NCI-H526 (cell line): ENCODE measurements around the gene IL22RA1.

Experiments used
- DNase-seq, 2 experiments: peaks; one replicate each; lab custom pipeline; 2025; lab: John Stamatoyannopoulos, UW

IL22RA1 gene

DNA sequence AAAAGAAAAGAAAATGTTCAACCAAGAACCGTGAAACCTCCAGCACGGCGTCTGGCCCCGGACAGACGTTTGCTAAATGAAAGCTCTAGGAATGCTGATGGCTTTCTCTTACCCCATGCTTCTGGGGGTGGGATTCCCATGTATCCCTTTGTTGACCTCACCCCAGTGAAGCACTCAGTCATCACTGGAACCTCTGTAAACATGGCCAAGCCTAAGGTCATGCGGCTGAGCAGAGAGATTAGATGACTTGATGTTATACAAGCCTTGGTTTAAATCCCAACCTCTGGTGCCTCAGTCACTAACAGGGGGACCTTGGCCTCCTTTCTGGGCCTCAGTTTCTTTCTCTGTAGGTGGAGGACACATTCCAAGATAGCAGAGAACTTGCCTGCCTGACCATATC lies 28.2 kb downstream of the IL22RA1 start:
- DNase-seq = no peak

DNA sequence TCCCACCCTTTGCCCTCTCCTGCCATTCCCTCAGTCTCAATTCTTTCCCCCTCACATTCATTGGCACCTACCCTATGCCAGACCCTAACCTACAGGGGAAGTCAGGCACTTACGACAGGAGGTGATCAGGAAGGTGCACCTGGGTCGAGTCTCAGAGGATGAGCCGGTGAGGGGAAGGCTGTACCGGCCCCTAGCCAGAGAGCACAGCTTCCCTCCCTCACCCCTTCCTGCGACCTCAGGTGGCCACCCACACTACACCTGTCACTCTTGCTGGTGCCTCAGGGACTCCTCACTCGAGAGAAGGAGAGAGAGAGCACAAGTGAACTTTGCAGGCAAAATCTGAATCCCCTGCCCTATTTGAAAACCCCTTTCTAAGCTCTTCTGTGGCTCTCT lies 29.3 kb downstream of the IL22RA1 start:
- DNase-seq = no peak

DNA sequence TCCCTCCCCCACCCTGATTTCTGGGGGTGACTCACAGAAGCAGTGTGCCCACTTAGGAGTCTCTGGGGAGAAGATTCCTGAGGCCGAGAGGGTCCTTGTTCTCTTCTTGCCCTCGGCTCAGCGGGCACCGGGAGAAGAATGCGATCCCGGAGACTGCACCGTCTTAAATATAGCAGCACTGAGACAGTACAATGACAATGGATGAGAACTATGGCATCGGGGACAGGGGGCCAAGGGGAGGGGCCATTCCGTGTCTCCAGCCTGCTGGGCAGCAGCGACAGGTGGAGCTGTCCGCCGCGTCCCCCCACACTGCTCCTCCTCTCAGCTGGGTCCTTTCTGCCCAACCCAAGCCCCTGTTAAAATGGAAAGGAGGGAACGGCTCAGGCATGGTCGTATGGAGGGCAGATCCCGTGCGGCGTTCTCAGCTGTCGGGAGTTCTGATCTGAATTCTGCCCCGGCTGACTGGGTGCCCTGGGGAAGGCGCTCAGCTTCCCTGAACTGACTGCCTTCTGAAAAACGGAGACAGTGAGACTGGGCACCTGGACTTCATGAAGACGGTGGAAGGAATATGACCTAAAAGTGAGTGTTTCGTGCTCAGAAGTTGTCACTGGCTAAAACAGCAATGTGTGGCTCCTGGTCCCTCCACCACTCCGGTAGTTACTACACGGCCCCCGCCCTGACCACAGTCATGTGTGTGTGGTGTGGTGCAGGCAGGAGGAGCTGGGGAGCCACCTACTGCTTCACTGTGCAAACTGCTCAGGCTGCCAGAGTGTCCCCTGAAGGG lies 30.8 kb downstream of the IL22RA1 start, which contains the start of gene MYOM3:
TSS of gene MYOM3 (minus strand) at position 140 of the 784 bp plus-strand sequence. CDS start 3,499 bp downstream, outside the sequence.
- peak; percentile 69 to 82 for DNase-seq

DNA sequence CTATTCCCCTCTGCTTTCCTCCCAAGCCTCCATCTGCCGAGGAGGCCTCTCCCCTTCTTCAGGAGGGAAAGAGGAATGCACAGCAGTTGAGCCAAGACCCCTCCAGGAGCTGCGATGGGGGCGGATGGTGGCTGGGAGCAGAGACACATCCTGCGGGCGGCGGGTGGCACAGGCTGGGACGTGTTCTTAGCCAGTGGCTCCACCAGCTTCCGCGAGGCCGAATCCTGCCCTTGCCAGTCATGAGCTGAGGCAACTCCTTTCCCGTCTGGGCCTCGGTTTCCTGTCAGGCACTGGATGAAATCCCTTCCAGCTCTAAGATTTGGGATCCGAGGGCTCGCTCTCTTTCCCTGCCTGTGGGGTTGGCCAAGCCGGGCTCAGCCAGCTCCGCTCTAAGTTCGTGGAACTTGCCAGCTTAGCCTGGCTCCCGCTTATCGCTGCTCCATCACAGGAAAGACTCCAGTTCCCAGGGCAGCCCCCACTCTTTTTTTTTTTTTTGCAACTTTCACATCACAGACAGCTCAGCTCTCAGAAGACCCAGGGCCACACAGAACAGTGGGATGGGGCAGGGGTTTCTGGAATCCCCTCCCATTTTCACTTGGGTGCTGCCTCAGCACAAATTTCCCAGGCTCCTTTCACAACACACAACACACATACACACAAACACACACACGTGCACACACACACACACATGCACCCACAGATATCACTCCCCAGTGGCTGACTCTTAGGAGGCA lies 31.5 kb downstream of the IL22RA1 start:
- no peak for DNase-seq

DNA sequence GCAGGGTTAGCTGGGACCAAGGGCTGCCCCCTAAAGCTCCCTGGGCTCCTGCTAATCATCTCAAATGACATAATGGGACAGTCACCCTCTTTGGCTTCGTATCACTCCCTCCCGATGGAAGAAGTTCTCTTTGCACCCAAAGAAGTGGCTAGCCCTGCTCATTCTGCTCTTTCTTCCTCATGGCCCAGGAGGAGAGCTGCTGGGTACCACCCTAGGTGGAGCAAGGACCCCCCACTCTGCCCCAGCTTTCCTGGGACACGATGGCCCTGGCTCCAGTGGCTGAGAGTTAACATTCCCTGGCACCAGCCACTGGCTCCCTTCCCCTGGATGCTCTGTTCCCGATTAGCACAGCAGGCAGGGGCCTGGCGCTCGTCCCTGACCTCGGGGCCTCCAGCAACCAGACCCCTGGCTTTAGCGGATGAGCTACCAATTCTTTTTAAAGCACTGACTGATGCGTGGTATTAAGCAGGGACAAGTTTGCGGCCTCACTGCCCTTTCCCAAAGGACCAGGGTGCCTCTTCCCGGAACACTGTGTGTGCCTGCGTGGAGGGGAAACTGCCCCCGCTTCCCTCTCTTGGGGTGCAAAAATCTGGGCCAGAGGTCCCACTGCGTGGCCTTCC lies 32.2 kb downstream of the IL22RA1 start:
- no peak for DNase-seq

DNA sequence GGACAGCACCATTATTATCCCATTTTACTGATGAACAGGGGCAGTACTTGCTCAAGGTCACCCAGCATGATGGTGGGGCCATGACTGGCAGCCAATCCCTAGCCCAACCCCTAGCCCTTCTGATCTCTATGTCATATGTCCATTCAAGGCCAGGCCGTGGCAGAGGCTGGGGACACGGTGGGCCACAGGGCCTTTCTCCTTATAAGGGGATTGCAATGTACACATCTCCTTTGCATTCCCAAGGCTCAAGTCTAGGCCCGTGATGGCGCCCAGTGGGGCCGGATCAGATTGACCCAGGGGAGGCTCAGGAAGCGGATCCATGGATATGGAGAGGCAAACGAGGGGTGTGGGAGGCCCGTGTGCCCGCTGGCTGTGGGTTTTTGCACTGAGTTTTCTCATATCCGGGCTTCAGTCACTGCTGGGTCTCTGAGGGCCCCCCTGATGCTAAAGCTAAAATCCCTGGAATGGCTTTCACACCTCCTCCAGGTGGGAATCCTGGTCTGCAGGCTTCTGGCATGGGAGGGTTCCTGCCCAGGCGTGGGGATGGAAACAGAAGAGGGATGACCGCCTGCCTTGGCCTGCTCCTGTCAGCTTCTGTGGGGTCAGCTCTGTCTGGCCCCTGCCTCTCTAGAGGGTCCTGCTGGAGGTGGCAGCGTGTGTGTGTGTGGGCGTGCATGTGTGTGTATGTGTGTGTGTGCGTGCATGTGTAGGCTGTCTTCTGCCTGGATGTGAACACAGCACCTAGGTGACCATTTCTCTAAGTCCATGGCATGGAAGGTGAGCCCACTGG lies 33.1 kb downstream of the IL22RA1 start:
- no peak for DNase-seq

DNA sequence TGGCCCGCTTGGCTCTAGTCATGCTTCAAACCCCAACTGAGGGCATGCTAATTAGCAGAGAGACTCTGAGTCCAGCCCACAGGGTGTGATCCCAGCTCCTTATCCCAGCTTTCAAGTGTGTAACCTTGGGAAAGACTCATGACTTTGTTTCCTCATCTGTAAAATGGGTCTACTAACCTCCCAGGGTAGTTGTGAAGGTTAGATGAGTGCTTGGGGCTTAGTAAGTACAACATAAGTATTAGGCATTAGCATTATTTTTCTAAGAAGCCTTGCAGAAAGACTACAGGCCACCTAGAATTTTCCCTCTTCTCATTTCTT lies 33.8 kb downstream of the IL22RA1 start:
- DNase-seq = no peak

DNA sequence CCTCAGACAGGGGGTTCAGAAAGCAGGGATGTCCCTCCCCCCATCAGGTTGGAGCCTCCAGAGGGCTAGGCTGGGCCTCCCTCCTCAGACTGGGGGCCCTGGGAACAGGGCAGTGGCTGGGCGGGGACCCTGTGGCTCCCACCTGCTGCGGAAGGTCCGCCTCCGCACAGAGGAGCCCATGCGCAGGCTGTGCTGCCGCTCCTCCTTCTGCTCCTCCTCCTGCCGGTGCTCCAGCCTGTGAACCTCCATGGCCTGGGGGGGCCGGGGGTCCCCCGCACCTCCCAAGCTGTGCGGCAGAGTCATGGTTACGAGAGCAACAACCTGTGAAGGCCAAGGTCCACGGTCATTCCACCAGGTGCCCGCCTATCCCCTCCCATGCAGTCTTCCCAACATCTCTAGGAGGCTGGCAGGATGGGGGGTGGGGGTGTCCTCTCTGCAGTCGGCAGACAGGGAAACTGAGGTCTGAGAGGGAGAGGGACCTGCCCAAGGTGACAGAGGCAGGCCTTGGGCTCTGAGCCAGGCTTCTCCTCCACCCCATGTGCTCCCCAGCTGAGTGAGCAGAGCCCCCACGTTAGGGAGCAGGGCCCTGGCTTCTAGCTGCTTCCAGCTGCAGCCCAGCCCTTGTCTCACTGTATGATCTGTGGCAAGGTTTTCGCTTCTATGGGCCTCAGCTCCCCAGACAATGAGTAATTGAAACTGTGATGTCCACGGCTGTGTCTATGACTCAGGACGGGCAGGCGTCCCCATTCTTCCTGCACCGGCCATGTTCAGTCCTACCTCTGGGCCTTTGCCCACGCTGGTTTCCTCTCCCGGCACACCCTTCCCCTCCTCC lies 34.4 kb downstream of the IL22RA1 start:
- no peak for DNase-seq

DNA sequence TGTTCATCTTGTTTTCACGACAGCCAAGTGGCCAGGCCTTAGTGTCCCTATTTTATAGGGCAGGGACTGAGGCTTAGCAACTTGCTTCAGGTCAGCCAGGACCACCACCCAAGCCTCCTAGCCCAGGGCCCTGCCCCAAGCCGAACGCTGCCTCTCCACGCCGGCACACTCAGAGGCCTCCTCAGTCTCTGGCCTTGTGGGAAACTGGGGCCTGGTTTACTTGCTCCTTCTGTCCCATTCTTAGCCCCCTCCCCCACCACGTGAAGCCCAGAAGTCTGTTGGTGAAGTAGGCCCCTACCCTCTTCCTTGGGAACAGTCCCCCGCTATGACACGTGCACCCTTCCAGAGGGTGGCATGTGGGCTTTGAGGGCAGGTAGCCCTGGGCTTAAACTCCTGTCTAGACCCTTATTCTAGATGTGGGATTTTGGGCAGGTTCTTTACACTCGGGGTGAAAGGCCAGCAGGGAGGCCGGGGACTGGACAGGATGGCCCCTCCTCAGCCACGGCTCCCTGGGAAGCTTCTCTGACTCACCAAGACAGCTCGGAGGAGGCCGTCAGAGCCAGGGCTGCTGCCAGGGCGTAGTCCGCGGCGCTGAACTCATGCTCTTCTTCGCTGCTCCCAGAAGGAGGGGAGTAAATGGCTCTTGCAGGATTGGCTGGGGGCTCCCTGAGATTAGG lies 35.3 kb downstream of the IL22RA1 start:
- DNase-seq = no peak

DNA sequence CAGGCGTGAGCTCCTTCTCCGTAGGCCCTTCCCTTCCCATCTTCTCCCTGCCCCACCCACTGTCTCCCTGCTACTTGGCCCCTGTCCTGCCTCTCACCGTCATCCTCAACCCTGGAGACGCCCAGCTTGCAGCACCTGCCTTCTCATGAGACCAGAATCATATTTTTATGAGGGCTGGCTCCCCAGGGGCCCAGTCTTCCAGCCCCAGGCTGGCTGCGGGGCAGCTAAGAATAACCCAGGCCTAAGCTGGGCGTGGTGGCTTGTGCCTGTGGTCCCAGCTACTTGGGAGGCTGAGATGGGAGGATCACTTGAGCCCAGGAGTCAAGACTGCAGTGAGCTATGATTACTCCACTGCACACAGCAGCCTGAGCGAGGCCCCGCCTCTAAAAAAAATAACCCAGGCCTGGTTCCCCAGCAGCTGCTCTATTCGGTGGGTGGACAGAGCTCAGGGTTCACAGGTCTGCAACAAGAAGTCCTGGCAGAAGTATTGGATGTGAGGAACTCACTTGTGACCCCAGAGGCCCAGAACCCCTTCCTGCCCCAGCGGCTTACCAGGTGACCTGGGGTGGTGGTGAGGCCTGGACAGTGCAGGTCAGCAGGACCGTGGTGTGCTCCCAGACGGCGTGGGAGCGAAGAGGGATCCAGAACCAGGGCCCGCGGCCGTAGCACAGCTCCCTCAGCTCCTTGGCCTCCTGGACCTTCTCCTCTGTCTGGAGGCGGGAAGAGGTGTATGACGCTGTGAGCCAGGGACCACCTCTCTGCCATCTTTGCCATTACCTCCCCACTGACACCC lies 37.4 kb downstream of the IL22RA1 start:
- peak in 1 of 2 experiments; percentile 31 for DNase-seq

DNA sequence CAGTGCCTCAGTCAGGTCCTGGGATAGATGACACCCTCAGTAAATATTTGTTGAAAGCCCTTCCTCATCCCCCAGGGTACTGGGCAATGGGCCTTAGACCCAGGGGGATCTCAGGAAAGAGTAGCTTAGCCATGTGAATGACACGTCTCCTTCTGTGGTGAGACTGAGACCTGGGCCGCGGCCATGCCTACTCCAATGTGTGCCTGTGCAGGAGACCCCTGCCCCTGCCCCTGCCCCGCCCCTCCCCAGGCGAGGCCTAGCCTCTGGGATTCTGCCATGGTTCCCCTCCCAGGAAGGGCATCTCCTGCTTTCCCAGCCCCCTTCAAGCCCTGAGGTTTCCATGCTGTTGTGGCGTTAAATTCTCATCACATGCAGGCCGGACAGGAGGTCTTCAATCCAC lies 38.1 kb downstream of the IL22RA1 start:
- no peak for DNase-seq

DNA sequence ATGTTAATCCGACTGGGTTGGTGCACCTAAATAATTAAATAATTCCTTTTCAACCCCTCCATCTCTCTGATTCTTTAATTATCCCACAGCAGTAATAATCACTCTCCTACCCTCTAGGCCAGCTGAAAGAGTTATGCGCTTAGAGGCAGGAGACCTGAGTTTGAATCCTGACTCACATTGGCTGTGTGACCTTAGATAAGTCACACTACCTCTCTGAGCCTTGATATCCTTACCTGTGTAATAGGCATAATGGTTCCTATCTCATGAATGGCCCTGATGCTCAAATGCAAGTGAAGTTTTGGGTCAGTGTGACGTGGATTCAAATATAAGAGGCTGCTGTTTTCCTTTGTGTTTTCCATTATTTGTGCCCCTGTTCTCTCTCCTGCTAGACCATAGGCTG lies 39.1 kb downstream of the IL22RA1 start:
- DNase-seq = no peak

DNA sequence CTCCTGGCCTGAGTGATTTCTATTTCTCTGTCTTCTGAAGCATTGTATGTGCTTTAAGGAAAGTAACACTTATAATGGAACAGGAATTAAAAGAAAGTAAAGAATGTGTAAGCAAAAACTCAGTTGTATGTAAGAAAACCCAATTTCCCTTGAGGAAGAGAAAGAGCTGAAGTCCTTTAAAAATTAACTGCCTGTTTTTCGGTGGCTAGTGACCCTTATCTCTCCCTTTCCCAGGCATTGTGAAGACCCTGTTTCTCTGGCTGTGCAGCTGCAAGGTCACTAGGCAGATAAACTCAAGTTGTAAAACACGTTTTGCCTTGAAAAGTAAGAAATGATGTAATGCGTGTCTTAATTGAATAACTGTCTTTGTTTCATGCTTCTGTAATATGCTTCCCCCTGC lies 39.5 kb downstream of the IL22RA1 start:
- no peak for DNase-seq

DNA sequence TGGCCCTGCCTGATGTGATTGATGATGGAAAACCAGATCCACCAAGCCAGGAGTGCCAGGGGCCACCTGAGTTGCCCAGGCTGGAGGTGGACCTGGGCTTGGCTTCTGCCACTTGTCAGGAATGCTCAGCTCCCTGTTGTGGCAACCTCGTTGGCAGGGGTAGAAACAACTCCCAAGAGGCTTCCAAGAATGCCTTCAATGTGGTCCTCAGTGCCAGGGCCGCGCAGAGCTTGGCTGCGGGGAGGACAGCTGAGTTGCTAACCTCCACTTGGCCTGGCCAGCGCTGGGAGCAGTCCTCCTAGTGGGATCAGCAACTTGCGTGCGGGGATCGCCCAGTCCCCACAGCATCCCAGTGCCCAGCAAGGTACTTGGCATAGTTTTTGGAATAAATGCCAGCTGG lies 40.0 kb downstream of the IL22RA1 start:
- no peak for DNase-seq

DNA sequence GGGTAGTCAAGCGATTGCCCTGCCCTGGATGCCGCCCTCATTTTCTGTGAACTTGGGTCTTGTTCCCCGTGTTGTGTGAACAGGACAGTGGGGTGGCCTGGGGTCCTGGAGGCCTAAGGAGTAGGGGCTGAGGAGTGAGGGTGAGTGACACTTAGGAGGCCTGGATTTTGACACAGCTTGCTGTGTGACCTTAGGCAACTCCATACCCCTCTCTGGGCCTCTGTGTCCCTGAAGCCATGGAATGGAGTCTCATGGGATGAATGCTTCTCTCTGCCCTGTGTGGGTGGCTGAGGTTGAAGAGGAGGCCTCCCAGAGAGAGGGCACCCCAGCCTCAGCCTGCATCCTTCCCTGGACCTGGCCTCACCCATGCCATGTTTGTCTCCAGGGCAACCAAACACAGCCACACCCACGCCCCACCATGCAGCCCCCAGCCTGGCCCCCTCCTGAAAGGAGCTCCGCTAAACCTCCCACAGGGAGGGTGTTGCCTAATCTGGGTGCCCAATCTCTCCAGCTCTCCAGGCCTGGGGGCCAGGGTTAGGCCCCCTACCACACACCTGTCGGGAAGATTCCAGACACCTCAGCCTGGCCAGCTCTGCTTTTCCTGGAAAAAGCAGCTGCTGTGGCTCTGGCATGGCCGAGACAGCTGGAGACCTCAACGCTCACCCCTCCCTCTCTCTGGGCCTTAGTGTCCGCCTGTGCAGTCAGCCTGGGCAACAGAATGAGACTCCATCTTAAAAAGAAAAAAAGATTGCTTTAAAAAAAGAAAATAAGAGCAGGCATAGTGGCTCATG lies 40.9 kb downstream of the IL22RA1 start:
- no peak for DNase-seq

DNA sequence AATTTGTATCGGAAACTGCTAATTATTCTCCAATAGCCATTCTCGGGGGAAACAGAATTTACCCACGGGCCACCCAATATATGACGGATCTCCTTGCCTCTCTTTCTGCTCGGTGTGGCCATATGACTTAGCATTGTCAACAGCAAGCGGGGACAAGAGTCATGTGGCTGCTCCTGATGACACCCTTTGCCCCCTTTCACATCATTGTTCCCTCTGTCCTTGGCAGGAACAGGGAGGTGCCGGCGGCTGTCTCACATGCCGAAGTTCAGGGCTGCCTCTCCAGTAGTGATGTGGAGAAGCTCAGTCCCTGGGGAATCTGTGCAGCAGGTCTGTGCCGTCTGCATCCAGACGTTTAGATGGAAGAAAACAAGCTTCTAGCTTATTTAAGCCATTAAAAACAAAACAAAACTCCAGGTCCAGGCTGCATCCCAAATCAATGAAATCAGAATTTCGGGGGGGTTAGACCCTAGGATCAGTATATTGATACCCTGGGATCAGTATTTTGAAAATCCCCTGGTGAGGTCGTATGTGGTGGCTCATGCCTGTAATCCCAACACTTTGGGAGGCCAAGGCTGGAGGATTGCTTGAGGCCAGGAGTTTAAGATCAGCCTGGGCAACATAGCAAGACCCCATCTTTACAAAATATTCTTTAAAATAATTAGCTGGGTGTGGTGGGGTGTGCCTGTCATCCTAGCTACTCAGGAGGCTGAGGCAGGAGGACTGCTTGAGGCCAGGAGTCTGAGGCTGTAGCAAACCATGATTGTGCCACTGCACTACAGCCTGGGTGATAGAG lies 41.8 kb downstream of the IL22RA1 start:
- peak in 1 of 2 experiments; percentile 9 for DNase-seq

DNA sequence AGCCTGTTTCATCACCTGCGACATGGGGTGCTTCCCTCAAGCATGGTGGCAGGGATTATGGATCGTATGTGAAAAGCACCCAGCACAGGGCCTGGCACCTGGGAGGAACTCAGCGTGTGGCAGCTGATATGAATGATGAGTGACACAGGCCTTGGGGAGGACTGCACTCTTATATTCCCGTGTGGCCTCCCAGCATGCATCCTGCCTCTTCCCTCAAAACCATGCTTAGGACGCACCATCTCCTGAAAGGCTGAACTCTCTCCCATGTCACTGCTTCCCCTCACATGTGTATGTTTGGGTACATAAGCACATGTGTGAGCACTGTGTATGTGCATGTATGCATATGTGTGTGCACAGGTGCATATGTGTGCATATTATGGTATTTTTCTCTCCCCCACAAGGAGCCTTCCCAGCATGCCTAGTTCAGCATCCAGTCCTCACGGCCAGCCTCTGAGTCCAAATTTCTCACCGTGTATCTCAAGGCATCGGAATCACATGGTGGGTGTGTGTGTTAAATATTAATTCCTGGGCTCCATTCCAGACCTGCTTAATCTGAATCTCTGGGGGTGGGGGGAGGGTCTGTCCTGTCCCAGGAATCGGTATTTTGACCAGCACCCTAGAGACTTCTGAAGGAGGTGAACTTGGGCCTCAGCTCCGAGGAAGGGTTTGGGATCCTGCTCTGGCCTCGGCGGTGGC lies 43.8 kb downstream of the IL22RA1 start:
- DNase-seq = no peak

DNA sequence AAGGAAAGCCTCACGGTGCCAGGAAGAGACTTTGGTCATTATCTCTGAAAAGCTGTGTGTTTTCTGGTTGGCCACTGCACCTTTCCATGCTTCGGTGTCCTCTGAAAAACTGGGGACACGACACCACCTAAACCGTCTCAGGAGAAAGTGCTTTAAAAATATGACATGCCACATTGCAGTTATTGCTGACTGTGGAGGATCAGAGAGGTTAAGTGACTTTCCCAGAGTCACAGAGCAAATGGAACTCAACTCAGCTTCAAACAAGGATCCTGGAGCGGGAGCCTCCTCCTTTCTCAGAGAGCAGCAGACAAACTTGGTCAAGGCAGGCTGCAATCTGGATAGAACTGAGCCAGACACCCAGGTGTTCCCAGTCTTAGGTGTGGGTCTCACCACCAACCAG lies 44.8 kb downstream of the IL22RA1 start:
- DNase-seq = no peak
